ENCODE data around the gene HFE.

DNA sequence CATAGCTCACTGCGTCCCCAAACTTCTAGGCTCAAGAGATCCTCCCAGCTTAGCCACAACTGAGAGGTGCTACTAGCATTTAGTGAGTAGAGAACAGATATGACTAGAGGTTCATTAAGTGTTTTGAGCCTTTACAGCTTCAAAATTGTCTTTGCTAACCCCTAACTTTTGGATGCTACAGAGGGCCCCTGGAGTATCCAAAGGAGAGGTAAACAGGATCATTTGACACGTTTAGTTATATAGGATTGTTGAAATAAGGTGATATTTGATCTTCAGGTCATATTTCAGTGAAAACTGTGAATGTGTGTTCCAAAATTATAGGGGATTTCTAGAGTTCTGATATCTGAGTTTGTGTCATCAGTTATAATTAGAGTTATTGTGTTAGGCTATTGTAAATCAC, 19.2 kb upstream of the HFE start:
- TF ChIP-seq ZNF565 (CRISPR knock-in tag; conservative IDR thresholded peaks at IDR 0.05; ENCODE audit: low read depth) (no peak), TSHZ2 (CRISPR knock-in tag; IDR thresholded peaks at IDR 0.05) (no peak), TOX (CRISPR knock-in tag; IDR thresholded peaks at IDR 0.05; ENCODE audit: borderline replicate concordance) (no peak), ARNTL (CRISPR knock-in tag; IDR thresholded peaks at IDR 0.05; ENCODE audit: borderline replicate concordance, low read depth) (no peak), PPARA (CRISPR knock-in tag; IDR thresholded peaks at IDR 0.05; ENCODE audit: borderline replicate concordance) (no peak), GLIS3 (CRISPR knock-in tag; IDR thresholded peaks at IDR 0.05) (no peak)
